SK-N-SH (cell line): Measurements from ENCODE around the gene TGM4.

ENCODE experiments used
- CTCF ChIP-seq: fragments of 200-600 bp; sonication (generic); IDR thresholded peaks from 2 replicates; pipeline ENCODE4 v1.6.1; 2017; ENCODE audit warnings: antibody characterized with exemption, mild to moderate bottlenecking, moderate library complexity
- EP300 ChIP-seq, 2 experiments: IDR thresholded peaks; 2 replicates each; pipeline versions ENCODE4 v1.4.0 to v1.6.1; 2012; ENCODE audit warnings: borderline replicate concordance in 1 of 2, low read depth in 1 of 2, low read length in 1 of 2
- EZH2phosphoT487 ChIP-seq: fragments of 200-600 bp; sonication (generic); IDR thresholded peaks from 2 replicates; pipeline ENCODE4 v1.6.1; 2017; ENCODE audit warnings: low read depth, mixed run types, mild to moderate bottlenecking, antibody characterized with exemption, moderate library complexity, borderline replicate concordance
- FOXJ3 ChIP-seq: sonication (generic); formaldehyde crosslinking; IDR thresholded peaks from 2 replicates; pipeline ENCODE4 v1.5.1; 2020; ENCODE audit warnings: mild to moderate bottlenecking, missing genetic modification reagents
- MXI1 ChIP-seq: IDR thresholded peaks from 2 replicates; pipeline ENCODE4 v1.6.1; 2012; ENCODE audit warnings: mild to moderate bottlenecking, low read depth, low read length, improper control_type of control experiment
- POLR2AphosphoS5 ChIP-seq: IDR thresholded peaks from 2 replicates; pipeline ENCODE4 v1.6.1; 2012; ENCODE audit warnings: low read depth, low read length
- ZBTB33 ChIP-seq: IDR thresholded peaks from 2 replicates; pipeline ENCODE4 v1.4.0; 2012; ENCODE audit warnings: low read depth, borderline replicate concordance
- TF ChIP-seq, protein P1 (sequence below): IDR thresholded peaks from 2 replicates; pipeline ENCODE4 v1.4.0; 2012; ENCODE audit warnings: low read depth

DNA sequence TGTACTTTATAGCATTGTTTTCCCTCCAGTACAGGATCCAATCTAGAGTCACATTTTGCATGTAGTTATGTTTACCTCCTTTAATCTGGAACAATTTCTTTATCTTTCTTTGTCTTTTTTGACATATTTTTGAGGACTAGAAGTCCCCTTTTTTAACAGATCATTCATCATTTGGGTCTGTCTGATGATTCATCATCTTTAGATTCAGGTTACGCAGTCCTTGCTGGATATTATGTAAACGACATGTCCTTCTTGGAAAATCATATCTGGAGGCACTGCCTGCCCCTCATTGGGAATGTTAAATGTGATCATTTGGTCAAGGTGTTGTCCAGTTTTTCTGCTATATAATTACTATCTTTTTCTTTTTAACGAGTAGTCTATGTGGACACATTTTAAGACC is 18.3 kb downstream of the TGM4 start:
- TF ChIP-seq CTCF (no peak), MXI1 (no peak), POLR2AphosphoS5 (no peak), FOXJ3 (CRISPR knock-in tag) (no peak), EZH2phosphoT487 (no peak), EP300 (IDR thresholded peaks at IDR 0.05; ENCODE audit: borderline replicate concordance in 1 of 2, low read depth in 1 of 2, low read length in 1 of 2) (no peak), ZBTB33 (no peak)
- TF ChIP-seq, protein P1, sequence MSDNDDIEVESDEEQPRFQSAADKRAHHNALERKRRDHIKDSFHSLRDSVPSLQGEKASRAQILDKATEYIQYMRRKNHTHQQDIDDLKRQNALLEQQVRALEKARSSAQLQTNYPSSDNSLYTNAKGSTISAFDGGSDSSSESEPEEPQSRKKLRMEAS: no peak; the same call in 1 of the 2 replicates
